NCI-H460 (cell line): ENCODE results near the gene ALOX12. TPM values are rescaled to one million over a fixed set of nuclear protein-coding genes. Genes with fewer than 3 reads are reported as not detected.
"Not testable (repeated sequence)": the region's sequence is repeated elsewhere in the genome, so short reads cannot be mapped to it uniquely, and the experiment has no call there.

Experiments
- DNase-seq: peaks from one replicate; pipeline ENCODE4 v3.0.0-alpha.2; 2016; ENCODE audit warnings: low read depth; ENCODE audit errors: extremely low read depth
- small RNA-seq, 2 experiments: library from RNA; depleted of rRNA; stranded (forward); fragments of <200 nt; gene quantifications; one replicate each; pipeline ENCODE3, GENCODE V24; 2014
- total RNA-seq: library from RNA; depleted of rRNA; stranded (reverse); fragments of >200 nt; shearing (Covaris generic); gene quantifications from 2 replicates; pipeline ENCODE4 v1.2.3, GENCODE V29; 2014; rRNA removed

ALOX12 gene
- total RNA-seq, 1 experiment from 2014 or later: not detected

- no peak for DNase-seq
Measured at GRCh38 chr17:7043182-7043496, 47.3 kb downstream of the ALOX12 start.

- DNase-seq: no peak
Measured at GRCh38 chr17:7043497-7044198, 47.8 kb downstream of the ALOX12 start, which contains the start of gene SLC16A11. SLC16A11 (minus strand) TSS chr17:7044092; CDS start chr17:7043513, 579 bp downstream.

- DNase-seq: peak; percentile 70
Measured at GRCh38 chr17:7045492-7046126, 49.8 kb downstream of the ALOX12 start.

- DNase-seq: no peak
Measured at GRCh38 chr17:7046127-7046724, 50.4 kb downstream of the ALOX12 start.

GRCh38 chr17:7046725-7047397, 51.0 kb downstream of the ALOX12 start:
- DNase-seq: not testable (repeated sequence)

GRCh38 chr17:7047566-7047965, 51.7 kb downstream of the ALOX12 start:
- no peak for DNase-seq

- no peak for DNase-seq
Measured at GRCh38 chr17:7048968-7049367, 53.1 kb downstream of the ALOX12 start.

GRCh38 chr17:7050583-7050982, 54.7 kb downstream of the ALOX12 start:
- DNase-seq: not testable (repeated sequence)

- no peak for DNase-seq
Measured at GRCh38 chr17:7056386-7056785, 60.5 kb downstream of the ALOX12 start.

- no peak for DNase-seq
Measured at GRCh38 chr17:7058831-7059447, 63.1 kb downstream of the ALOX12 start.

Small RNAs within 50 kb of the gene (small RNA-seq; reads per million reads assigned to genes)
- gene AC120057.1: 0 reads per million in 2 experiments

Other genes starting within 250 kb of the ALOX12 start
- gene XAF1, start 240.0 kb upstream of the ALOX12 start, total RNA-seq: 0.12 TPM in 1 of 2 replicates, not detected in the other
- gene FBXO39, start 219.8 kb upstream of the ALOX12 start, total RNA-seq: not detected in 2 replicates
- gene TEKT1, start 164.3 kb upstream of the ALOX12 start, total RNA-seq: not detected in 2 replicates
- gene RNASEK, start 16.6 kb downstream of the ALOX12 start, total RNA-seq: 276 and 291 TPM in 2 replicates
- gene BCL6B, start 27.0 kb downstream of the ALOX12 start, total RNA-seq: not detected in 2 replicates
- gene SLC16A13, start 40.0 kb downstream of the ALOX12 start, total RNA-seq: 0.49 and 1.2 TPM in 2 replicates
- 0.12 TPM in 1 of 2 replicates, not detected in the other for gene SLC16A11, start 48.0 kb downstream of the ALOX12 start, total RNA-seq
- gene CLEC10A, start 84.2 kb downstream of the ALOX12 start, total RNA-seq: not detected in 2 replicates
- gene ASGR2, start 118.8 kb downstream of the ALOX12 start, total RNA-seq: not detected in 2 replicates
- 0.22 TPM in 1 of 2 replicates, not detected in the other for gene ASGR1, start 183.3 kb downstream of the ALOX12 start, total RNA-seq
- gene DLG4, start 223.8 kb downstream of the ALOX12 start, total RNA-seq: 3.6 and 3.7 TPM in 2 replicates
- 249 and 250 TPM in 2 replicates for gene ACADVL, start 223.9 kb downstream of the ALOX12 start, total RNA-seq
- 49.5 and 54.9 TPM in 2 replicates for gene DVL2, start 238.5 kb downstream of the ALOX12 start, total RNA-seq
- 32.5 and 38.8 TPM in 2 replicates for gene PHF23, start 243.4 kb downstream of the ALOX12 start, total RNA-seq
- gene GABARAP, start 246.4 kb downstream of the ALOX12 start, total RNA-seq: 150 and 175 TPM in 2 replicates